Measurements from ENCODE around the gene HYDIN.

The HYDIN gene

GRCh38 chr16:70780546-70780945 lies 450.0 kb downstream of the HYDIN start:
- Histone ChIP-seq H3K9me3 (ENCODE audit: control insufficient read depth, low read length) (no peaks in the 10 kb centered on the region), H3K4me3 (ENCODE audit: low read depth, low read length) (no peak overlapping the region), H3K36me3 (ENCODE audit: control insufficient read depth, insufficient read depth, low read length) (no peaks in the 10 kb centered on the region), H3K27me3 (ENCODE audit: control insufficient read depth, insufficient read depth, low read length) (no peaks in the 10 kb centered on the region), H3K27ac (no peak overlapping the region), H3K9ac (no peak overlapping the region), H3K79me2 (peaks cover 6% of the 10 kb centered on the region), H3K4me2 (ENCODE audit: low read length) (no peak overlapping the region), H2AFZ (no peak overlapping the region), H3K4me1 (peaks cover 7% of the 10 kb centered on the region)
- no peak for TF ChIP-seq CTCF (IDR thresholded peaks at IDR 0.05)

- H3K9ac ChIP-seq = no peak overlapping the region
- H3K79me2 ChIP-seq = peaks cover 6% of the 10 kb centered on the region
- H3K36me3 ChIP-seq (ENCODE audit: control insufficient read depth, insufficient read depth, low read length) = no peaks in the 10 kb centered on the region
- no peaks in the 10 kb centered on the region for H3K27me3 ChIP-seq (ENCODE audit: control insufficient read depth, insufficient read depth, low read length)
- H3K4me3 ChIP-seq (ENCODE audit: low read depth, low read length) = peak overlapping the region; percentile 2
- H3K9me3 ChIP-seq (ENCODE audit: control insufficient read depth, low read length) = no peaks in the 10 kb centered on the region
- H3K4me1 ChIP-seq = peaks cover 7% of the 10 kb centered on the region
- no peak overlapping the region for H2AFZ ChIP-seq
- TF ChIP-seq CTCF (IDR thresholded peaks at IDR 0.05) = no peak
- H3K27ac ChIP-seq = peak overlapping the region; percentile 40
- H3K4me2 ChIP-seq (ENCODE audit: low read length) = no peak overlapping the region
Observed at GRCh38 chr16:70779361-70779760, 451.2 kb downstream of the HYDIN start.

GRCh38 chr16:70778901-70779309 lies 451.6 kb downstream of the HYDIN start:
- H3K4me2 ChIP-seq (ENCODE audit: low read length) = no peak overlapping the region
- peak overlapping the region; percentile 40 for H3K27ac ChIP-seq
- H3K36me3 ChIP-seq (ENCODE audit: control insufficient read depth, insufficient read depth, low read length) = no peaks in the 10 kb centered on the region

GRCh38 chr16:70777973-70778406 lies 452.5 kb downstream of the HYDIN start:
- H3K27ac ChIP-seq = no peak overlapping the region
- TF ChIP-seq CTCF (IDR thresholded peaks at IDR 0.05) = no peak
- no peaks in the 10 kb centered on the region for H3K36me3 ChIP-seq (ENCODE audit: control insufficient read depth, insufficient read depth, low read length)
- H3K9ac ChIP-seq = no peak overlapping the region
- H3K4me1 ChIP-seq = peaks cover 7% of the 10 kb centered on the region
- no peak overlapping the region for H3K4me2 ChIP-seq (ENCODE audit: low read length)
- H3K27me3 ChIP-seq (ENCODE audit: control insufficient read depth, insufficient read depth, low read length) = no peaks in the 10 kb centered on the region
- H3K79me2 ChIP-seq = no peaks in the 10 kb centered on the region
- no peak overlapping the region for H2AFZ ChIP-seq
- H3K4me3 ChIP-seq (ENCODE audit: low read depth, low read length) = no peak overlapping the region
- H3K9me3 ChIP-seq (ENCODE audit: control insufficient read depth, low read length) = no peaks in the 10 kb centered on the region

More at GRCh38 chr16:70778901-70779309, 451.6 kb downstream of the HYDIN start:
- Histone ChIP-seq H3K4me3 (ENCODE audit: low read depth, low read length) (peak overlapping the region; percentile 2), H3K4me1 (peaks cover 7% of the 10 kb centered on the region), H2AFZ (no peak overlapping the region), H3K9ac (no peak overlapping the region), H3K9me3 (ENCODE audit: control insufficient read depth, low read length) (no peaks in the 10 kb centered on the region), H3K79me2 (peaks cover 5% of the 10 kb centered on the region), H3K27me3 (ENCODE audit: control insufficient read depth, insufficient read depth, low read length) (no peaks in the 10 kb centered on the region)
- no peak for TF ChIP-seq CTCF (IDR thresholded peaks at IDR 0.05)

- no peaks in the 10 kb centered on the region for H3K9me3 ChIP-seq (ENCODE audit: control insufficient read depth, low read length)
- no peak overlapping the region for H3K27ac ChIP-seq
- no peak overlapping the region for H3K4me2 ChIP-seq (ENCODE audit: low read length)
- TF ChIP-seq CTCF (IDR thresholded peaks at IDR 0.05) = no peak
- no peaks in the 10 kb centered on the region for H3K36me3 ChIP-seq (ENCODE audit: control insufficient read depth, insufficient read depth, low read length)
- no peak overlapping the region for H3K9ac ChIP-seq
- H3K4me3 ChIP-seq (ENCODE audit: low read depth, low read length) = no peak overlapping the region
- H3K27me3 ChIP-seq (ENCODE audit: control insufficient read depth, insufficient read depth, low read length) = no peaks in the 10 kb centered on the region
- H2AFZ ChIP-seq = no peak overlapping the region
- no peaks in the 10 kb centered on the region for H3K79me2 ChIP-seq
- H3K4me1 ChIP-seq = peaks cover 7% of the 10 kb centered on the region
Observed at GRCh38 chr16:70777496-70777895, 453.0 kb downstream of the HYDIN start.

Data from parathyroid adenoma (tissue), 2 donors.